Caco-2 (cell line): ENCODE results near the gene PKP3. TPM values are rescaled to one million over a fixed set of nuclear protein-coding genes. Genes with fewer than 3 reads are reported as not detected.
"Not testable (repeated sequence)": the region's sequence is repeated elsewhere in the genome, so short reads cannot be mapped to it uniquely, and the experiment has no call there.

ENCODE experiments used
- BruUV-seq: library from RNA; stranded (reverse); fragments of 400-500 nt; replicated peaks from 2 replicates; lab custom pipeline; 2021; lab: Mats Ljungman, UMichigan
- CTCF ChIA-PET: fragments of 300-600 bp; sonication (Branson Sonifier 250); formaldehyde crosslinking; loops from one replicate; lab custom pipeline; 2022; ENCODE audit warnings: antibody characterized with exemption; lab: Charles Lee
- POLR2A ChIA-PET: fragments of 300-600 bp; sonication (Branson Sonifier 250); formaldehyde crosslinking; loops from one replicate; lab custom pipeline; 2022; ENCODE audit warnings: antibody characterized with exemption; lab: Charles Lee
- DNase-seq, 2 experiments: peaks; one replicate each; pipeline versions ENCODE4 v3.0.0 to v3.0.0-alpha.2; 2020 to 2022
- H3K27me3 ChIP-seq: replicated peaks from 2 replicates; pipeline ENCODE4 v1.6.0; 2011; ENCODE audit warnings: low read length; ENCODE audit not compliant: control insufficient read depth, insufficient read depth
- H3K36me3 ChIP-seq: 2 replicates; pipeline ENCODE4 v1.5.1; 2011; ENCODE audit warnings: low read length; ENCODE audit not compliant: control insufficient read depth, insufficient read depth
- H3K4me1 ChIP-seq: fragments of 250-450 bp; sonication (Bioruptor Pico); 2 replicates; pipeline ENCODE4 v1.5.1; 2020; ENCODE audit warnings: mild to moderate bottlenecking
- H3K4me3 ChIP-seq: 2 replicates; pipeline ENCODE4 v1.5.1; 2011; ENCODE audit warnings: low read depth, mild to moderate bottlenecking, control low read depth, low read length
- H3K9me3 ChIP-seq: fragments of 250-450 bp; sonication (Bioruptor Pico); 2 replicates; pipeline ENCODE4 v1.5.1; 2020; ENCODE audit warnings: mild to moderate bottlenecking, moderate library complexity
- H3K27ac Mint-ChIP-seq: one replicate; pipeline ENCODE4 v1.8.0; 2022; ENCODE audit warnings: mixed read lengths; ENCODE audit not compliant: unreplicated experiment
- H3K27me3 Mint-ChIP-seq: one replicate; pipeline ENCODE4 v1.8.0; 2022; ENCODE audit warnings: mixed read lengths; ENCODE audit not compliant: insufficient read depth, unreplicated experiment
- H3K36me3 Mint-ChIP-seq: one replicate; pipeline ENCODE4 v1.8.0; 2022; ENCODE audit warnings: mild to moderate bottlenecking, mixed read lengths; ENCODE audit not compliant: insufficient read depth, unreplicated experiment
- H3K4me1 Mint-ChIP-seq: one replicate; pipeline ENCODE4 v1.8.0; 2022; ENCODE audit warnings: low read depth, mixed read lengths; ENCODE audit not compliant: unreplicated experiment
- H3K4me3 Mint-ChIP-seq: one replicate; pipeline ENCODE4 v1.8.0; 2022; ENCODE audit warnings: mild to moderate bottlenecking, moderate library complexity, mixed read lengths; ENCODE audit not compliant: unreplicated experiment
- H3K9me3 Mint-ChIP-seq: one replicate; pipeline ENCODE4 v1.8.0; 2022; ENCODE audit warnings: mixed read lengths; ENCODE audit not compliant: unreplicated experiment
- intact Hi-C: fragments of 100-400 bp; cut with micrococcal nuclease; formaldehyde crosslinking; loops from one replicate; pipeline ENCODE4 v1.10.0; 2022; ENCODE audit not compliant: unreplicated experiment
- total RNA-seq: library from RNA; stranded (reverse); gene quantifications from 2 replicates; pipeline ENCODE4 v1.2.3, GENCODE V29; 2022
- TF ChIP-seq, protein P1 (sequence below), 2 experiments: fragments of 200-600 bp in 1 of 2; IDR thresholded peaks; 1 replicate in 1 of 2; 2 replicates in 1 of 2; pipeline versions ENCODE4 v1.5.1 to v1.8.0; 2011 to 2022; ENCODE audit warnings: antibody characterized with exemption in 1 of 2, control low read depth in 1 of 2, inconsistent platforms in 1 of 2, low read depth in 1 of 2, low read length in 1 of 2, mild to moderate bottlenecking in 1 of 2, moderate library complexity in 1 of 2; ENCODE audit not compliant: insufficient read depth in 1 of 2, severe bottlenecking in 1 of 2, unreplicated experiment in 1 of 2

The PKP3 gene
- total RNA-seq, 1 experiment from 2014 or later = 149 TPM

DNA sequence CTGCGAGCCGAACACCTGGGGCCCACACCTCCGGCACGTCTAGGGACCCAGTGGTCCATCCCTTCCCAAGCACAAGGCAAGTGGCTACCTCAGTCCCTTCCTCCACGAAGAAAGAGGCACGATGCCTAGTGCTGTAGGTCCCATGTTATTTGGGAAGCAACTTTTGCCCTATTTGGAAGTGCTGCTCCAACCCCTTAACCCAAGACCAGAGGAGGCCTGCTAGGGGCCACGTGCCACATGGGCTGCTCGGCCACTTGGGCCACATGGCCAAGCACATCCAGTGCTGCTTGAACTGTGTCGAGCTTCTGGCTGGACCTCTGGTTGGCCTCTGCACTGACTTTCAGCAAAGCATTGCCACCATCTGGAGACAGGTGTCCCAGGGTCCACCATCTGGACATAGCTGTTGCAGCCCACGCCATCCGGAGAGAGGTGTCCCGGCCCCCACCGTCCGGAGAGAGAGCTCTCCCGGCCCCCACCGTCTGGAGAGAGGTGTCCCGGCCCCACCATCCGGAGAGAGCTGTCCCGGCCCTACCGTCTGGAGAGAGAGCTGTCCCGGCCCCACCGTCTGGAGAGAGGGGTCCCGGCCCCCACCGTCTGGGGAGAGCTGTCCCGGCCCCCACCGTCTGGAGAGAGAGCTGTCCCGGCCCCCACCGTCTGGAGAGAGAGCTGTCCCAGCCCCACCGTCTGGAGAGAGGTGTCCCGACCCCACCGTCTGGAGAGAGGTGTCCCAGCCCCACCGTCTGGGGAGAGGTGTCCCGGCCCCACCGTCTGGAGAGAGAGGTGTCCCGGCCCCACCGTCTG, 31.2 kb upstream of the PKP3 start:
- peaks cover 5% of the 10 kb centered on the region for H3K36me3 Mint-ChIP-seq
- H3K4me3 ChIP-seq = no peak overlapping the region
- POLR2A ChIA-PET = no interaction called here
- intact Hi-C loops = loop anchor here (10.0 kb wide), 1 partner anchor 82 kb away; the partner anchor contains the start of gene ANO9
- H3K4me1 ChIP-seq = no peaks in the 10 kb centered on the region
- no peaks in the 10 kb centered on the region for H3K9me3 Mint-ChIP-seq
- no peaks in the 10 kb centered on the region for H3K27me3 ChIP-seq
- TF ChIP-seq, protein P1, sequence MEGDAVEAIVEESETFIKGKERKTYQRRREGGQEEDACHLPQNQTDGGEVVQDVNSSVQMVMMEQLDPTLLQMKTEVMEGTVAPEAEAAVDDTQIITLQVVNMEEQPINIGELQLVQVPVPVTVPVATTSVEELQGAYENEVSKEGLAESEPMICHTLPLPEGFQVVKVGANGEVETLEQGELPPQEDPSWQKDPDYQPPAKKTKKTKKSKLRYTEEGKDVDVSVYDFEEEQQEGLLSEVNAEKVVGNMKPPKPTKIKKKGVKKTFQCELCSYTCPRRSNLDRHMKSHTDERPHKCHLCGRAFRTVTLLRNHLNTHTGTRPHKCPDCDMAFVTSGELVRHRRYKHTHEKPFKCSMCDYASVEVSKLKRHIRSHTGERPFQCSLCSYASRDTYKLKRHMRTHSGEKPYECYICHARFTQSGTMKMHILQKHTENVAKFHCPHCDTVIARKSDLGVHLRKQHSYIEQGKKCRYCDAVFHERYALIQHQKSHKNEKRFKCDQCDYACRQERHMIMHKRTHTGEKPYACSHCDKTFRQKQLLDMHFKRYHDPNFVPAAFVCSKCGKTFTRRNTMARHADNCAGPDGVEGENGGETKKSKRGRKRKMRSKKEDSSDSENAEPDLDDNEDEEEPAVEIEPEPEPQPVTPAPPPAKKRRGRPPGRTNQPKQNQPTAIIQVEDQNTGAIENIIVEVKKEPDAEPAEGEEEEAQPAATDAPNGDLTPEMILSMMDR (IDR thresholded peaks at IDR 0.05; ENCODE audit: insufficient read depth in 1 of 2, low read depth in 1 of 2, low read length in 1 of 2, severe bottlenecking in 1 of 2, unreplicated experiment in 1 of 2) = no peak
- H3K4me3 Mint-ChIP-seq = no peak overlapping the region
- H3K27ac Mint-ChIP-seq = no peak overlapping the region
- CTCF ChIA-PET = interaction anchor here (0.6 to 1.2 kb wide), 3 partner anchors 53 to 112 kb away, joined by 3 to 6 read pairs (median 3); no protein-coding TSS in a partner anchor
- peak in 1 of 2 experiments; percentile 35 for DNase-seq
- H3K4me1 Mint-ChIP-seq = no peaks in the 10 kb centered on the region
- H3K27me3 Mint-ChIP-seq = no peaks in the 10 kb centered on the region
- no TSS peak for BruUV-seq
- no peaks in the 10 kb centered on the region for H3K36me3 ChIP-seq
- no peaks in the 10 kb centered on the region; the same call in 1 of the 2 replicates for H3K9me3 ChIP-seq

DNA sequence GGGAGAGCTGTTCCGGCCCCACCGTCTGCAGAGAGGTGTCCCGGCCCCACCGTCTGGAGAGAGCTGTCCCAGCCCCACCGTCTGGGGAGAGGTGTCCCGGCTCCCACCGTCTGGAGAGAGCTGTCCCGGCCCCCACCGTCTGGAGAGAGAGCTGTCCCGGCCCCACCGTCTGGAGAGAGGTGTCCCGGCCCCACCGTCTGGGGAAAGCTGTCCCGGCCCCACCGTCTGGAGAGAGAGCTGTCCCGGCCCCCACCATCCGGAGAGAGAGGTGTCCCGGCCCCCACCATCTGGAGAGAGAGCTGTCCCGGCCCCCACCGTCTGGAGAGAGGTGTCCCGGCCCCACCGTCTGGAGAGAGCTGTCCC, 30.6 kb upstream of the PKP3 start:
- POLR2A ChIA-PET = not testable (repeated sequence)

DNA sequence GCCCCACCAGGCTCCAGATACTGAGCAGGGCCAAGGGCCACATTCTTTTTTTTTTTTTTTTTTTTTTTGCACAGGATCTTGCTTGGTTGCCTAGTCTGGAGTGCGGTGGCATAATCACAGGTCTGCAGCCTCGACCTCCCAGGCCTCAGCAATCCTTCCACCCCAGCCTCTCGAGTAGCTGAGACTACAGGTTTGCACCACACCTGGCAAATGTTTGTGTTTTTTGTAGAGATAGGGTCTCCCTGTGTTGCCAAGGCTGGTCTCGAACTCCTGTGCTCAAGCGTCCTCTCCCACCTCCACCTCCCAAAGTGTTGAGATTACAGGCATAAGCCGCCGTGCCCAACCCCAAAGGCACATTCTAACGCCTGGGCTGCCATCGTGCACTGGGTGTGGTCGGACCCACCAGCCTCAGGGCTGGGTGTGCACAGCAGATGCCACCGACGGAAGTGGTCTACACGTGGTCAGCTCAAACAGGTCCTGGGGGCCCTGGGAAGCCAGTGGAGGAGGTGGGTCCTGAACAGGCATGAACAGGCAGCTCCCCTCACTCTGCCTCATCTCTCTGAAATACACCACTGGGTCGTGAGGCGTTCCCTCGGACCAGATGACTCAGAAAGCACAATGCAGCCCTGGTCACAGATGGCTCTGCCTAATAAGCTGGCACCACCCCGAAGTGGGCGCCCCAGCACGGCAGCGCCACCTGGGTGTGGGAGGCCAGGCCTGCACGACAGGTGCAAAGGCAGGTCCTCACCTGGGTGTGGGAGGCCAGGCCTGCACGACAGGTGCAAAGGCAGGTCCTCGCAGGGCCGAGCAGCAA, 29.9 kb upstream of the PKP3 start:
- H3K4me1 Mint-ChIP-seq = peaks cover 7% of the 10 kb centered on the region

More for the DNA sequence above, 30.6 kb upstream of the PKP3 start:
- H3K36me3 Mint-ChIP-seq, H3K36me3 ChIP-seq, BruUV-seq, H3K9me3 Mint-ChIP-seq, H3K4me3 ChIP-seq, H3K27ac Mint-ChIP-seq, DNase-seq, H3K9me3 ChIP-seq, H3K27me3 Mint-ChIP-seq, H3K4me1 ChIP-seq, H3K4me1 Mint-ChIP-seq, H3K27me3 ChIP-seq, H3K4me3 Mint-ChIP-seq: not testable (repeated sequence)
- intact Hi-C loops = loop anchor here (10.0 kb wide), 1 partner anchor 81 kb away; the partner anchor contains the start of gene ANO9
- CTCF ChIA-PET = interaction anchor here (0.6 to 1.2 kb wide), 4 partner anchors 53 to 156 kb away, joined by 3 to 6 read pairs (median 3); partner anchors contain the start of genes BET1L and RIC8A

More for the DNA sequence above, 29.9 kb upstream of the PKP3 start:
- Histone ChIP-seq H3K36me3 (no peaks in the 10 kb centered on the region), H3K9me3 (no peaks in the 10 kb centered on the region; the same call in 1 of the 2 replicates), H3K4me3 (no peak overlapping the region), H3K4me1 (peaks cover 8% of the 10 kb centered on the region), H3K27me3 (no peaks in the 10 kb centered on the region)
- ChIA-PET CTCF (interaction anchor here (1.0 to 1.2 kb wide), 2 partner anchors 113 to 157 kb away, joined by 3 read pairs; partner anchors contain the start of genes BET1L and RIC8A), POLR2A (no interaction called here)
- DNase-seq = peak; percentile 85 to 89
- Mint-ChIP-seq H3K4me3 (no peak overlapping the region), H3K9me3 (no peaks in the 10 kb centered on the region), H3K27ac (no peak overlapping the region), H3K36me3 (peaks cover 12% of the 10 kb centered on the region), H3K27me3 (peaks cover 2% of the 10 kb centered on the region)
- intact Hi-C loops = loop anchor here (10.0 kb wide), 1 partner anchor 81 kb away; the partner anchor contains the start of gene ANO9
- TF ChIP-seq, protein P1 (IDR thresholded peaks at IDR 0.05; ENCODE audit: insufficient read depth in 1 of 2, low read depth in 1 of 2, low read length in 1 of 2, severe bottlenecking in 1 of 2, unreplicated experiment in 1 of 2) = peak; percentile 54 to 62
- no TSS peak for BruUV-seq
